RWPE1 (cell line): ENCODE data around the gene PPP1R11.

Source experiments
- CTCF ChIA-PET: fragments of 350-600 bp; sonication (Branson Sonifier 250); formaldehyde crosslinking; extraction: SDS; loops from one replicate; lab custom pipeline; 2021; lab: Yijun Ruan, JAX
- POLR2A ChIA-PET: fragments of 400-600 bp; formaldehyde crosslinking; extraction: SDS; loops from one replicate; lab custom pipeline; 2020; ENCODE audit warnings: antibody characterized with exemption; ENCODE audit not compliant: low non-redundant PET; lab: Yijun Ruan, JAX
- DNase-seq: peaks from one replicate; pipeline ENCODE4 v3.0.0; 2012; ENCODE audit warnings: low spot score
- H3K27ac ChIP-seq: fragments of 450-650 bp; 2 replicates; pipeline ENCODE4 v1.5.1; 2017
- CTCF ChIP-seq: fragments of 450-650 bp; conservative IDR thresholded peaks from 2 replicates; pipeline ENCODE4 v1.5.1; 2017; ENCODE audit warnings: low read depth, mild to moderate bottlenecking

Gene PPP1R11

GRCh38 chr6:30074331-30075093, 7.5 kb downstream of the PPP1R11 start:
- ChIA-PET CTCF (interaction anchor here (0.7 to 1.0 kb wide), 2 partner anchors 56 to 150 kb away, joined by 4 to 5 read pairs; no protein-coding TSS in a partner anchor), POLR2A (interaction anchor here (1.3 kb wide), 1 partner anchor 27 kb away, joined by 5 read pairs; no protein-coding TSS in a partner anchor)
- TF ChIP-seq CTCF = no peak
- no peak for DNase-seq
- peak overlapping the region; percentile 87 for H3K27ac ChIP-seq

GRCh38 chr6:30075094-30075789, 8.2 kb downstream of the PPP1R11 start, which contains the start of gene RNF39:
RNF39 (minus strand) TSS chr6:30075769; CDS start chr6:30075585, 184 bp downstream.
- peak within 1 kb of the TSS; percentile 87 for H3K27ac ChIP-seq
- no peak for TF ChIP-seq CTCF
- POLR2A ChIA-PET = interaction anchor here (1.3 kb wide), 1 partner anchor 26 kb away, joined by 5 read pairs; no protein-coding TSS in a partner anchor
- no peak for DNase-seq
- CTCF ChIA-PET = interaction anchor here (0.6 to 2.2 kb wide), 2 partner anchors 51 to 56 kb away, joined by 3 to 8 read pairs; no protein-coding TSS in a partner anchor

DNA sequence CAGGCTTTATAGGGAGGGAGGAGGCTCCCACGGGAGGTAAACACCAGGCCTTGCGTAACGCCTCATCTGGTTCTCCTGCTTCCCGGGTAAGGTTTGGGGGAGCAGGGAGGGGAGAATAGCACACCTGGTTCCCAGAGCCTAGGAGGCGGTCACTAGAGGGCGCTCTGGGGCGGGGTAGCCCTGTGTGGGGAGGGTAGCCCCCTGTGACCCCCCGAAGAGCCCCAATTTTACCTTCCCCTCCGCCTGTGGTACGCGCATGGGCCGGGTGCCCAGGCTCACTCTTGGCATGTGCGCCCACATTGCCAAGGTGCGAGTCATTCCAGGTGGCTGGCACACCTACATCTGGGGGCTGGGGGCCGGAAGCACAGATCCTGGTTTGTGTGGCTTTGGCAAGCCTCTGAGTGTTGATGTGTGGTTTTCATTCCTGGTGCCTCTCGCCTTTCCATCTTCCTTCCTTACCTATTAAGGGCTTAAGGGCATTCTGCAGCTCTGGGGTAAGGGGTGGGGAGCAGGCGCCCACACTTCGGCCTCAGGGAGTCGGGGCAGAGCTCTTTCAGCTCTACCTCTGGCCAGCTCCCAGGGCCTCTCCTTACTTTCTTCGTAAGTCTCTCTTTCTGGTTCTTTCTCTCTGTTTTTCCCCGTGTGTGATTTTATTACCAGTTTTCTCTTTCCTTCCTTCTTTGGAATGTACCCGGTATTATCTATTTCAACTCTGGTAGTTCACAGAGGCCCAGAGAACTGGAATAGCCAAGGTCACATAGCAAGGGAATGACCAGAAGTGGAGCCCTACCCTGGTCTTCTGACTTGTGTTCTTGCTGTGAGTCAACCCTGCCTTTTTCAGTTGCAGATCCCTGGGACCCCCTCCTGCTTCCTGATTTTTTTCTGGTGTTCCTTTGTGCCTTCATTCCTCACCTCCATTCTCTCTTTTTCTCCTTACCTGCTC, 9.1 kb downstream of the PPP1R11 start:
- peak; percentile 89 for DNase-seq
- peak overlapping the region; percentile 87 for H3K27ac ChIP-seq
- POLR2A ChIA-PET = no interaction called here
- CTCF ChIA-PET = interaction anchor here (0.6 to 2.2 kb wide), 4 partner anchors 24 to 55 kb away, joined by 3 to 8 read pairs (median 4); no protein-coding TSS in a partner anchor
- TF ChIP-seq CTCF = peak; percentile 73

DNA sequence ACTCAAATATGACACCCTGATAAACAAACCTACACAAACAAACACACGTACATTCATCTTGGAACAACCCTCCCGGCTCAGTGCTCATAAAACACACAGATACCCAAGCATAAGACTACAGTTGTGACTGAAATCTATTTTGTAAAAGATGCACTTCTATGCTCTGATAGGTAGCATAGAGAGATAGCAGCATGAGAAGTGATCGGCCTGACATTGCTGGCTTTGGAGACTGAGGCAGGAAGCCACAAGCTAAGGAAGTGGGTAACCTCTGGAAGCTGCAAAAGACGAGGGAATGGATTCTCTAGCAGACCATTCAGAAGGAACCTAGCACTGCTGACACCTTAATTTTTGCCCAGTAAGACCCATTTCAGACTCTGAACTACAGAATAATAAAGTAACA, 10.2 kb downstream of the PPP1R11 start:
- ChIA-PET CTCF (interaction anchor here (2.2 kb wide), 1 partner anchor 54 kb away, joined by 8 read pairs; no protein-coding TSS in a partner anchor), POLR2A (no interaction called here)
- no peak overlapping the region for H3K27ac ChIP-seq
- DNase-seq = no peak
- TF ChIP-seq CTCF = no peak

DNA sequence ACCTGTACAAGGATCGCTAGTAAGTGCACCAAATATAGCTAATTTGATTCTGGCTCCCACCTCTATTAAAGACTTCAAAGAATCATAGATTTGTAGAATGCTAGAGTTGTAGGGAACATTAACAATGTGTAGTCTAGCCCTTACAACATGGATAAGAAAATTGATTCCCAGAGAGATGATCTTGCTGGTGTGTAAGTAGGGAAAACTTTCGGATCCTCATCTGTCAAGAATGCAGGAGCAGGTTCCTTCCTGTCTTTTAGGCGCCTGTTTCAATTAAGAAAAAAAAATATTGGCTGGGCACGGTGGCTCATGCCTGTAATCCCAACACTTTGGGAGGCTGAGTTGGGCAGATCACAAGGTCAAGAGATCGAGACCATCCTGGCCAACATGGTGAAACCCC, 20.9 kb downstream of the PPP1R11 start:
- no peak for DNase-seq
- ChIA-PET POLR2A (interaction anchor here (0.7 kb wide), 1 partner anchor 21 kb away, joined by 3 read pairs; the partner anchor contains the start of gene PPP1R11), CTCF (no interaction called here)
- no peak overlapping the region for H3K27ac ChIP-seq
- TF ChIP-seq CTCF = no peak
